Liver (tissue), 9 donors: ENCODE data around the gene DRD4. TPM values are rescaled to one million over a fixed set of nuclear protein-coding genes. Genes with fewer than 3 reads are reported as not detected.

ENCODE experiments used
- DNase-seq: peaks from one replicate; pipeline ENCODE4 v3.0.0-alpha.2; 2017; ENCODE audit warnings: low spot score
- H3K27ac ChIP-seq, 2 donors: one replicate each; pipeline ENCODE4 v1.7.0; 2013; ENCODE audit warnings: inconsistent platforms in 2 of 2, low read length in 2 of 2, control low read depth in 1 of 2, low read depth in 1 of 2, mild to moderate bottlenecking in 1 of 2
- H3K27me3 ChIP-seq, 4 donors: one replicate each; pipeline versions ENCODE4 v1.6.1 to v1.7.0; 2013; ENCODE audit warnings: low read length in 3 of 4, inconsistent platforms in 1 of 4, mild to moderate bottlenecking in 1 of 4, moderate library complexity in 1 of 4; ENCODE audit not compliant: control insufficient read depth in 4 of 4, insufficient read depth in 4 of 4
- H3K36me3 ChIP-seq, 4 donors: one replicate each; pipeline versions ENCODE4 v1.6.1 to v1.7.0; 2013; ENCODE audit warnings: low read length in 3 of 4, mild to moderate bottlenecking in 3 of 4, low read depth in 1 of 4, moderate library complexity in 1 of 4; ENCODE audit not compliant: control insufficient read depth in 4 of 4, insufficient read depth in 3 of 4
- H3K4me1 ChIP-seq, 4 donors: one replicate each; pipeline versions ENCODE4 v1.6.1 to v1.7.0; 2013; ENCODE audit warnings: low read length in 3 of 4, mild to moderate bottlenecking in 3 of 4, moderate library complexity in 1 of 4; ENCODE audit not compliant: control insufficient read depth in 4 of 4, insufficient read depth in 4 of 4
- H3K4me3 ChIP-seq, 3 donors: one replicate each; pipeline versions ENCODE4 v1.6.1 to v1.7.0; 2013; ENCODE audit warnings: low read length in 3 of 3, control low read depth in 1 of 3, low read depth in 1 of 3, mild to moderate bottlenecking in 1 of 3
- H3K9ac ChIP-seq, 2 donors: one replicate each; pipeline ENCODE4 v1.7.0; 2013; ENCODE audit warnings: low read length in 2 of 2, mild to moderate bottlenecking in 2 of 2, moderate library complexity in 2 of 2, control low read depth in 1 of 2, low read depth in 1 of 2
- H3K9me3 ChIP-seq, 4 donors: one replicate each; pipeline versions ENCODE4 v1.6.1 to v1.7.0; 2013; ENCODE audit warnings: low read length in 3 of 4; ENCODE audit not compliant: control insufficient read depth in 4 of 4
- ATF3 ChIP-seq: IDR thresholded peaks from 2 replicates; pipeline ENCODE4 v1.6.1; 2016; ENCODE audit warnings: antibody characterized with exemption
- CTCF ChIP-seq: fragments of 150-350 bp; IDR thresholded peaks from 2 replicates; pipeline ENCODE4 v1.5.1; 2017; ENCODE audit warnings: improper control_type of control experiment, low read depth, low read length; ENCODE audit not compliant: missing input control
- FOXA2 ChIP-seq: IDR thresholded peaks from 2 replicates; pipeline ENCODE4 v1.6.1; 2016; ENCODE audit warnings: antibody characterized with exemption
- GABPA ChIP-seq, 2 donors: IDR thresholded peaks in 1 of 2; conservative IDR thresholded peaks in 1 of 2; 2 replicates each; pipeline ENCODE4 v1.6.1; 2016; ENCODE audit warnings: antibody characterized with exemption in 2 of 2, mild to moderate bottlenecking in 1 of 2, moderate library complexity in 1 of 2
- HNF4A ChIP-seq, 2 donors: conservative IDR thresholded peaks; 2 replicates each; pipeline ENCODE4 v1.6.1; 2016; ENCODE audit warnings: antibody characterized with exemption in 2 of 2, mild to moderate bottlenecking in 2 of 2
- HNF4G ChIP-seq: IDR thresholded peaks from 2 replicates; pipeline ENCODE4 v1.6.1; 2016; ENCODE audit warnings: antibody characterized with exemption
- JUND ChIP-seq, 2 donors: IDR thresholded peaks; 2 replicates each; pipeline ENCODE4 v1.6.1; 2016; ENCODE audit warnings: antibody characterized with exemption in 2 of 2
- MAX ChIP-seq: IDR thresholded peaks from 2 replicates; pipeline ENCODE4 v1.6.1; 2016; ENCODE audit warnings: antibody characterized with exemption
- NR2F2 ChIP-seq: IDR thresholded peaks from 2 replicates; pipeline ENCODE4 v1.6.1; 2016; ENCODE audit warnings: antibody characterized with exemption
- RAD21 ChIP-seq, 2 donors: IDR thresholded peaks; 2 replicates each; pipeline ENCODE4 v1.6.1; 2016; ENCODE audit warnings: antibody characterized with exemption in 2 of 2, mild to moderate bottlenecking in 2 of 2
- REST ChIP-seq: IDR thresholded peaks from 2 replicates; pipeline ENCODE4 v1.6.1; 2016; ENCODE audit warnings: antibody characterized with exemption, mild to moderate bottlenecking
- RXRA ChIP-seq, 2 donors: IDR thresholded peaks; 2 replicates each; pipeline ENCODE4 v1.6.1; 2017 to 2018; ENCODE audit warnings: antibody characterized with exemption in 2 of 2, mild to moderate bottlenecking in 1 of 2
- SP1 ChIP-seq: IDR thresholded peaks from 2 replicates; pipeline ENCODE4 v1.6.1; 2018; ENCODE audit warnings: antibody characterized with exemption, mild to moderate bottlenecking
- YY1 ChIP-seq: IDR thresholded peaks from 2 replicates; pipeline ENCODE4 v1.6.1; 2016; ENCODE audit warnings: antibody characterized with exemption, mild to moderate bottlenecking
- ZBTB33 ChIP-seq: IDR thresholded peaks from 2 replicates; pipeline ENCODE4 v1.6.1; 2016; ENCODE audit warnings: antibody characterized with exemption
- WGBS: extraction: QIAGEN DNeasy Blood & Tissue Kit; methylation state at CpG from one replicate; pipeline ENCODE4 v1.1.7; 2013; 5-methylcytosine and 5-hydroxymethylcytosine counted together
- polyA plus RNA-seq, 2 donors: library from polyadenylated mRNA; stranded (reverse) in 1 of 2; unstranded in 1 of 2; fragments of 200-250 nt in 1 of 2; fragments of >200 nt in 1 of 2; fragmentation: Nextera tagmentation in 1 of 2; extraction: Ambion mirVana in 1 of 2; gene quantifications; one replicate each; pipeline versions ENCODE4 v1.2.1 to v1.2.3, GENCODE V29; 2013 to 2015
- total RNA-seq, 2 donors: library from RNA; depleted of rRNA; stranded (reverse); fragments of >200 nt; gene quantifications; one replicate each; pipeline ENCODE4 v1.2.3, GENCODE V29; 2014
- donor health status: healthy.
- donor health status: healthy.
- donor health status: healthy.
- donor health status: healthy.
- donor health status: healthy.

Gene DRD4
- total and polyA plus RNA-seq, 4 donors: not detected

- peak; percentile 46 to 61 for TF ChIP-seq HNF4A (conservative IDR thresholded peaks at IDR 0.05)
- no peak for TF ChIP-seq YY1
Measured at GRCh38 chr11:603154-603553, 33.9 kb upstream of the DRD4 start (continued).

GRCh38 chr11:605286-606129 is 31.6 kb upstream of the DRD4 start:
- Histone ChIP-seq H3K27me3 (no peaks in the 10 kb centered on the region), H3K27ac (no peak overlapping the region), H3K36me3 (peaks cover 33 to 63% (median 37%) of the 10 kb centered on the region in 4 donors), H3K4me1 (peaks cover 10 to 57% (median 22%) of the 10 kb centered on the region in 4 donors), H3K9me3 (no peaks in the 10 kb centered on the region), H3K4me3 (no peak overlapping the region), H3K9ac (no peak overlapping the region)
- no peak for DNase-seq
- 92% methylated on average over 33 of the region's 33 CpGs for WGBS
- TF ChIP-seq NR2F2 (no peak), ZBTB33 (no peak), MAX (no peak), RXRA (IDR thresholded peaks at IDR 0.05) (no peak), FOXA2 (no peak), RAD21 (IDR thresholded peaks at IDR 0.05) (no peak), YY1 (no peak), JUND (IDR thresholded peaks at IDR 0.05) (no peak), GABPA (IDR thresholded peaks at IDR 0.05 in 1 of 2, conservative IDR thresholded peaks at IDR 0.05 in 1 of 2) (no peak), HNF4G (no peak), SP1 (no peak), ATF3 (no peak), REST (no peak), HNF4A (conservative IDR thresholded peaks at IDR 0.05) (no peak), CTCF (no peak)
